GM12878 (cell line): ENCODE data around the gene LOXL4. TPM values are rescaled to one million over a fixed set of nuclear protein-coding genes. Genes with fewer than 3 reads are reported as not detected.

ENCODE experiments used
- ATAC-seq: fragments of 200-7000 bp; cut with Tn5 transposase; 3 replicates; pipeline ENCODE4 v1.9.1; 2020; ENCODE audit warnings: mild to moderate bottlenecking, moderate library complexity
- BruUV-seq: library from RNA; stranded (reverse); fragments of 400-500 nt; replicated peaks from 2 replicates; lab custom pipeline; 2021; lab: Mats Ljungman, UMichigan
- CTCF ChIA-PET: fragments of 300-600 bp; sonication (Branson Sonifier 250); formaldehyde crosslinking; extraction: SDS; loops from one replicate; lab custom pipeline; 2021; ENCODE audit warnings: inconsistent platforms; lab: Yijun Ruan, JAX
- POLR2A ChIA-PET: fragments of 350-600 bp; formaldehyde crosslinking; extraction: SDS; loops from one replicate; lab custom pipeline; 2021; ENCODE audit warnings: inconsistent platforms; lab: Charles Lee
- RAD21 ChIA-PET: fragments of 300-600 bp; sonication (Branson Sonifier 250); formaldehyde crosslinking; loops from one replicate; lab custom pipeline; 2023; ENCODE audit warnings: antibody characterized with exemption; ENCODE audit not compliant: unreplicated experiment; lab: Charles Lee
- SMC1A ChIA-PET: fragments of 300-600 bp; sonication (Branson Sonifier 250); formaldehyde crosslinking; loops from one replicate; lab custom pipeline; 2023; ENCODE audit not compliant: unreplicated experiment, uncharacterized antibody; lab: Charles Lee
- DNase-seq: peaks from one replicate; pipeline ENCODE4 v3.0.0-alpha.2; 2011; ENCODE audit warnings: low read depth, low spot score
- FAIRE-seq: peaks from 3 replicates; lab custom pipeline; 2011; peaks lifted over from hg19 to GRCh38; lab: Jason Lieb, UNC
- H2AFZ ChIP-seq: 2 replicates; pipeline ENCODE4 v1.6.0; 2011; ENCODE audit warnings: low read depth, low read length, control low read depth; ENCODE audit not compliant: control insufficient read depth
- H3K27ac ChIP-seq: 2 replicates; pipeline ENCODE4 v1.5.1; 2011; ENCODE audit warnings: control low read depth; ENCODE audit not compliant: control insufficient read depth, insufficient read depth
- H3K27me3 ChIP-seq, 2 experiments: replicated peaks in 1 of 2; 2 replicates each; pipeline versions ENCODE4 v1.6.0 to v1.6.1; 2011; ENCODE audit warnings: low read length in 1 of 2; ENCODE audit not compliant: control insufficient read depth in 2 of 2, insufficient read depth in 2 of 2
- H3K36me3 ChIP-seq, 2 experiments: 2 replicates each; pipeline ENCODE4 v1.5.1; 2011; ENCODE audit warnings: low read length in 1 of 2; ENCODE audit not compliant: control insufficient read depth in 2 of 2, insufficient read depth in 2 of 2
- H3K4me1 ChIP-seq: 2 replicates; pipeline ENCODE4 v1.6.1; 2011; ENCODE audit warnings: mild to moderate bottlenecking, low read length, moderate library complexity, mixed read lengths; ENCODE audit not compliant: control insufficient read depth, insufficient read depth
- H3K4me2 ChIP-seq: 2 replicates; pipeline ENCODE4 v1.6.0; 2011; ENCODE audit warnings: control low read depth; ENCODE audit not compliant: control insufficient read depth, insufficient read depth
- H3K4me3 ChIP-seq: fragments of 200-600 bp; sonication (generic); 2 replicates; pipeline ENCODE4 v1.5.1; 2016
- H3K79me2 ChIP-seq: 2 replicates; pipeline ENCODE4 v1.6.0; 2011; ENCODE audit warnings: low read length; ENCODE audit not compliant: control insufficient read depth, insufficient read depth
- H3K9ac ChIP-seq: 2 replicates; pipeline ENCODE4 v1.8.0; 2011; ENCODE audit warnings: low read length, control low read depth, mixed read lengths; ENCODE audit not compliant: control insufficient read depth, insufficient read depth
- H3K9me3 ChIP-seq: replicated peaks from 3 replicates; pipeline ENCODE4 v1.5.1; 2011; ENCODE audit warnings: mild to moderate bottlenecking, low read length; ENCODE audit not compliant: control insufficient read depth, insufficient read depth
- H4K20me1 ChIP-seq: 2 replicates; pipeline ENCODE4 v1.6.0; 2011; ENCODE audit not compliant: control insufficient read depth, insufficient read depth
- BCL3 ChIP-seq: IDR thresholded peaks from 2 replicates; pipeline ENCODE4 v1.6.1; 2011; ENCODE audit warnings: borderline replicate concordance, low read depth, mild to moderate bottlenecking, moderate library complexity, low read length; ENCODE audit not compliant: insufficient read depth, poor library complexity, severe bottlenecking
- MXI1 ChIP-seq: fragments of 150-350 bp; IDR thresholded peaks from 2 replicates; pipeline ENCODE4 v1.6.1; 2011; ENCODE audit warnings: low read depth, mild to moderate bottlenecking, inconsistent platforms, low read length, improper control_type of control experiment
- SUPT20H ChIP-seq: IDR thresholded peaks from 2 replicates; pipeline ENCODE4 v1.6.1; 2011; ENCODE audit warnings: low read depth, mild to moderate bottlenecking, low read length, moderate library complexity, borderline replicate concordance; ENCODE audit not compliant: control insufficient read depth
- ZBED1 ChIP-seq: IDR thresholded peaks from 2 replicates; pipeline ENCODE4 v1.6.1; 2016; ENCODE audit warnings: borderline replicate concordance
- ZNF384 ChIP-seq: IDR thresholded peaks from 2 replicates; pipeline ENCODE4 v1.6.1; 2012; ENCODE audit warnings: low read depth, mild to moderate bottlenecking, low read length, improper control_type of control experiment, borderline replicate concordance
- WGBS: methylation state at CpG from one replicate; pipeline ENCODE4 v1.1.6; 2016; ENCODE audit warnings: low lambda C conversion rate; ENCODE audit not compliant: insufficient replicate concordance, insufficient coverage; ENCODE audit errors: missing lambda C conversion rate; 5-methylcytosine and 5-hydroxymethylcytosine counted together
- in situ Hi-C: fragments of 300-500 bp; cut with MboI; formaldehyde crosslinking; loops from 9 replicates; pipeline ENCODE4 v1.14.3; 2018; ENCODE audit warnings: mixed read lengths
- intact Hi-C: fragments of 100-400 bp; cut with micrococcal nuclease; formaldehyde crosslinking; loops from one replicate; pipeline ENCODE4 v1.14.2; 2022; ENCODE audit not compliant: unreplicated experiment
- polyA plus RNA-seq, 11 experiments: library from polyadenylated mRNA; depleted of rRNA in 4 of 11; unstranded in 6 of 11; stranded (reverse) in 5 of 11; fragments of >200 nt; fragmentation: Nextera tagmentation in 4 of 11; fragmentation: Illumina TruSeq in 1 of 11; extraction: Ambion mirVana in 4 of 11; extraction: Trizol in 1 of 11; gene quantifications; 1 replicate in 1 of 11; 2 replicates in 10 of 11; pipeline versions ENCODE4 v1.2.1 to v1.2.3, GENCODE V29; 2011 to 2016; ENCODE audit warnings: inconsistent platforms in 2 of 11, missing spikeins in 2 of 11, low read depth in 1 of 11
- total RNA-seq, 4 experiments: library from RNA; depleted of rRNA in 3 of 4; stranded (reverse); fragments of >200 nt in 3 of 4; fragmentation: Illumina TruSeq in 1 of 4; extraction: Trizol in 1 of 4; gene quantifications; 2 replicates each; pipeline versions ENCODE4 v1.2.1 to v1.2.3, GENCODE V29; 2013 to 2021
- TF ChIP-seq, protein P1 (sequence below): fragments of 450-650 bp; formaldehyde crosslinking; IDR thresholded peaks from 2 replicates; pipeline ENCODE4 v1.4.0; 2020; ENCODE audit warnings: mild to moderate bottlenecking, moderate library complexity

LOXL4 gene
- total and polyA plus RNA-seq, 10 of the 15 experiments (the other 5 are each of a cell fraction or from before 2014, with no cell fraction given): 0.02 to 0.12 (median 0.08) TPM; not detected in 3

- in situ Hi-C loops (no loop called here), intact Hi-C loops (no loop called here)
- ATAC-seq (no peak), FAIRE-seq (no peak), DNase-seq (no peak)
- ChIA-PET CTCF (interaction anchor here (1.1 kb wide), 1 partner anchor 10 kb away, joined by 3 read pairs; no protein-coding TSS in a partner anchor), POLR2A (interaction anchor here (0.6 kb wide), 1 partner anchor 274 kb away, joined by 3 read pairs; no protein-coding TSS in a partner anchor), RAD21 (no interaction called here), SMC1A (no interaction called here)
- peaks cover 0 to 7% of the 10 kb centered on the region in 2 experiments; a peak in 3 of 4 replicates for H3K27me3 ChIP-seq
- H3K9ac ChIP-seq: no peak overlapping the region
- no peaks in the 10 kb centered on the region for H3K79me2 ChIP-seq
- H3K27ac ChIP-seq: no peak overlapping the region
- no peaks in the 10 kb centered on the region for H3K4me1 ChIP-seq
- no peaks in the 10 kb centered on the region for H3K36me3 ChIP-seq
- no peaks in the 10 kb centered on the region; the same call in 2 of the 3 replicates for H3K9me3 ChIP-seq
- H3K4me2 ChIP-seq: no peak overlapping the region
- TF ChIP-seq MXI1: no peak
- TF ChIP-seq BCL3: no peak
- TF ChIP-seq, protein P1, sequence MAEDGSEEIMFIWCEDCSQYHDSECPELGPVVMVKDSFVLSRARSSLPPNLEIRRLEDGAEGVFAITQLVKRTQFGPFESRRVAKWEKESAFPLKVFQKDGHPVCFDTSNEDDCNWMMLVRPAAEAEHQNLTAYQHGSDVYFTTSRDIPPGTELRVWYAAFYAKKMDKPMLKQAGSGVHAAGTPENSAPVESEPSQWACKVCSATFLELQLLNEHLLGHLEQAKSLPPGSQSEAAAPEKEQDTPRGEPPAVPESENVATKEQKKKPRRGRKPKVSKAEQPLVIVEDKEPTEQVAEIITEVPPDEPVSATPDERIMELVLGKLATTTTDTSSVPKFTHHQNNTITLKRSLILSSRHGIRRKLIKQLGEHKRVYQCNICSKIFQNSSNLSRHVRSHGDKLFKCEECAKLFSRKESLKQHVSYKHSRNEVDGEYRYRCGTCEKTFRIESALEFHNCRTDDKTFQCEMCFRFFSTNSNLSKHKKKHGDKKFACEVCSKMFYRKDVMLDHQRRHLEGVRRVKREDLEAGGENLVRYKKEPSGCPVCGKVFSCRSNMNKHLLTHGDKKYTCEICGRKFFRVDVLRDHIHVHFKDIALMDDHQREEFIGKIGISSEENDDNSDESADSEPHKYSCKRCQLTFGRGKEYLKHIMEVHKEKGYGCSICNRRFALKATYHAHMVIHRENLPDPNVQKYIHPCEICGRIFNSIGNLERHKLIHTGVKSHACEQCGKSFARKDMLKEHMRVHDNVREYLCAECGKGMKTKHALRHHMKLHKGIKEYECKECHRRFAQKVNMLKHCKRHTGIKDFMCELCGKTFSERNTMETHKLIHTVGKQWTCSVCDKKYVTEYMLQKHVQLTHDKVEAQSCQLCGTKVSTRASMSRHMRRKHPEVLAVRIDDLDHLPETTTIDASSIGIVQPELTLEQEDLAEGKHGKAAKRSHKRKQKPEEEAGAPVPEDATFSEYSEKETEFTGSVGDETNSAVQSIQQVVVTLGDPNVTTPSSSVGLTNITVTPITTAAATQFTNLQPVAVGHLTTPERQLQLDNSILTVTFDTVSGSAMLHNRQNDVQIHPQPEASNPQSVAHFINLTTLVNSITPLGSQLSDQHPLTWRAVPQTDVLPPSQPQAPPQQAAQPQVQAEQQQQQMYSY (CRISPR knock-in tag): no peak
- TF ChIP-seq ZNF384: no peak
- TF ChIP-seq SUPT20H: no peak
- TF ChIP-seq ZBED1: no peak
- no TSS peak for BruUV-seq
- no peaks in the 10 kb centered on the region for H4K20me1 ChIP-seq
- no peak overlapping the region for H2AFZ ChIP-seq
- no peak overlapping the region for H3K4me3 ChIP-seq
- WGBS: 42% methylated on average over 12 of the region's 12 CpGs
Observed at GRCh38 chr10:98286419-98286818, 18.4 kb upstream of the LOXL4 start.
